DOHH2 (cell line): Measurements from ENCODE around the gene CHCHD4.

Source experiments
- H3F3A ChIP-seq: fragments of 200-600 bp; sonication (generic), shearing (Covaris generic); 2 replicates; pipeline ENCODE4 v1.6.0; 2016; ENCODE audit warnings: antibody characterized with exemption, mild to moderate bottlenecking; ENCODE audit not compliant: control insufficient read depth, insufficient read depth
- H3K27ac ChIP-seq: fragments of 200-600 bp; sonication (generic); 2 replicates; pipeline ENCODE4 v1.5.1; 2014; ENCODE audit warnings: low read depth, mild to moderate bottlenecking, low read length, moderate library complexity
- H3K27me3 ChIP-seq: fragments of 200-600 bp; sonication (generic); 2 replicates; pipeline ENCODE4 v1.6.1; 2014; ENCODE audit warnings: mild to moderate bottlenecking, low read length, mixed read lengths; ENCODE audit not compliant: control insufficient read depth
- H3K36me3 ChIP-seq: fragments of 200-600 bp; sonication (generic); 2 replicates; pipeline ENCODE4 v1.6.1; 2014; ENCODE audit warnings: mild to moderate bottlenecking, low read length, moderate library complexity, mixed read lengths; ENCODE audit not compliant: control insufficient read depth
- H3K4me1 ChIP-seq: fragments of 200-600 bp; sonication (generic); 2 replicates; pipeline ENCODE4 v1.6.1; 2014; ENCODE audit warnings: mild to moderate bottlenecking, low read length, mixed read lengths; ENCODE audit not compliant: control insufficient read depth
- H3K4me2 ChIP-seq: fragments of 200-600 bp; sonication (generic); 2 replicates; pipeline ENCODE4 v1.6.0; 2014; ENCODE audit warnings: mild to moderate bottlenecking, low read length, moderate library complexity
- H3K4me3 ChIP-seq: fragments of 200-600 bp; sonication (generic); 2 replicates; pipeline ENCODE4 v1.5.1; 2014; ENCODE audit warnings: mild to moderate bottlenecking, low read length, mixed read lengths
- H3K79me2 ChIP-seq: fragments of 200-600 bp; sonication (generic); 2 replicates; pipeline ENCODE4 v1.6.1; 2014; ENCODE audit warnings: mild to moderate bottlenecking, low read length, mixed read lengths; ENCODE audit not compliant: control insufficient read depth
- H3K9me2 ChIP-seq: fragments of 200-600 bp; sonication (generic); replicated peaks from 2 replicates; pipeline ENCODE4 v1.6.1; 2014; ENCODE audit warnings: mild to moderate bottlenecking, low read length, mixed read lengths; ENCODE audit not compliant: control insufficient read depth
- H3K9me3 ChIP-seq: fragments of 200-600 bp; sonication (generic); 2 replicates; pipeline ENCODE4 v1.6.1; 2014; ENCODE audit warnings: antibody characterized with exemption, low read length, mixed read lengths; ENCODE audit not compliant: control insufficient read depth, insufficient read depth
- H4K20me1 ChIP-seq: fragments of 200-600 bp; sonication (generic); 2 replicates; pipeline ENCODE4 v1.6.0; 2014; ENCODE audit warnings: low read depth, mild to moderate bottlenecking, antibody characterized with exemption, low read length, moderate library complexity; ENCODE audit not compliant: control insufficient read depth, insufficient read depth
- EZH2phosphoT487 ChIP-seq: fragments of 200-600 bp; sonication (generic); IDR thresholded peaks from 2 replicates; pipeline ENCODE4 v1.6.1; 2017; ENCODE audit warnings: borderline replicate concordance, mild to moderate bottlenecking, antibody characterized with exemption, low read length, moderate library complexity, mixed read lengths
- TF ChIP-seq, protein P1 (sequence below): fragments of 200-600 bp; sonication (generic); IDR thresholded peaks from one replicate; pipeline ENCODE4 v1.5.1; 2014; ENCODE audit warnings: antibody characterized with exemption, mild to moderate bottlenecking, low read depth, low read length; ENCODE audit not compliant: poor library complexity, severe bottlenecking

The CHCHD4 gene

DNA sequence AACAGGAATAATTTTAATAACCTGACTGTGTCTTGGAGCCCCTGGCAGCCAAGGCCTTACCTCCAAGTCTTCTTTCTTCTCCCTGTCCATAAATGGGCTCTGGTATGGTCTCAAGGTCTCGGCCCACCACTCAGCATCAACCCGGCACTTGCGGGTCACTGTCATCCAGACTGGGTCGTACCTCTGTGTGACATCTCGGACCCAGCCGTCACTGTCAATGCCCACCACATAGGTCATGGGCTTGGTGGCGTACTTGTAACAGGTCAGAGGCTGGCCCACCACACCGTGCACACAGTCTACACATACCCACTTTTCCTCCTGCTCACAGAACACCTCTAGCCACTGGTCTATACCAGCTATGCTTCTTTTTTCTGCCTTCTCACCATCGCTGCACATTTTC lies 33.3 kb upstream of the CHCHD4 start:
- H3K9me2 ChIP-seq = no peaks in the 10 kb centered on the region
- H3K36me3 ChIP-seq = peaks cover 87% of the 10 kb centered on the region

DNA sequence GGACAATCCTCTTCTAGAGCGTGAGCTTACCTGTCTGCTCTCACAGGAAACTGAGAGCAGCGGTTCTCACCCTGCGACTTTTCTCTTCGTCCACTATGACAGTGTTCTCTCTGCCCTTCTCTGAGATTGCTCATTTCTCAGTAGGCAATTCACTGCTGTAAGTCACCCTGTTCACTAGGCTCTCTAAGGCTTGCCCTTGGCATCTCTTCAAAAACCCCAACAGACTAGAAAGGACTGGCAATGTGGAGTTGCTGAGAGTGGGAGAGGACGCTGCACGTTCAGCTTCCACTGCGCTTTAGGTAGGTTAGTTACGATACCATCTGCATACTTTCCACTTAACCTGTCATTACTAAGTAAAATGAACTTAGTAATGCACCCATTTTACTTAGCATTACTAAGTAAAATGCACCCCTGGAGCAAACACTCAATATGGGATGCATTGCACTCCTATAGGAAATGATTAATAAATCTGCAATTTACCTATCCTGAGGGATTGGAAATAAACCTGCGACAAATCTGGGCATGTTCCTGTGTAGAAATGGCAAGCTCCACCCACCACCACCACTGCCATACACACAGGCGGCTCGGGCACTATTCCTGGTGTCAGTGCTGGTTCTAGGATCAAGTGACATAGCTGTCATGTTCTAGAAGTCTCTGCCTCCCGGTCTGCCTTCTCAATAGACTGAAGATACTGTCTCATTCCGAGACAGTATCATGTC lies 32.3 kb upstream of the CHCHD4 start:
- Histone ChIP-seq H3K4me2 (no peak overlapping the region), H3K79me2 (0 out of 2 replicates have a peak, but pooled peaks cover 2% of the 10 kb centered on the region)
- TF ChIP-seq EZH2phosphoT487 = no peak
- TF ChIP-seq, protein P1, sequence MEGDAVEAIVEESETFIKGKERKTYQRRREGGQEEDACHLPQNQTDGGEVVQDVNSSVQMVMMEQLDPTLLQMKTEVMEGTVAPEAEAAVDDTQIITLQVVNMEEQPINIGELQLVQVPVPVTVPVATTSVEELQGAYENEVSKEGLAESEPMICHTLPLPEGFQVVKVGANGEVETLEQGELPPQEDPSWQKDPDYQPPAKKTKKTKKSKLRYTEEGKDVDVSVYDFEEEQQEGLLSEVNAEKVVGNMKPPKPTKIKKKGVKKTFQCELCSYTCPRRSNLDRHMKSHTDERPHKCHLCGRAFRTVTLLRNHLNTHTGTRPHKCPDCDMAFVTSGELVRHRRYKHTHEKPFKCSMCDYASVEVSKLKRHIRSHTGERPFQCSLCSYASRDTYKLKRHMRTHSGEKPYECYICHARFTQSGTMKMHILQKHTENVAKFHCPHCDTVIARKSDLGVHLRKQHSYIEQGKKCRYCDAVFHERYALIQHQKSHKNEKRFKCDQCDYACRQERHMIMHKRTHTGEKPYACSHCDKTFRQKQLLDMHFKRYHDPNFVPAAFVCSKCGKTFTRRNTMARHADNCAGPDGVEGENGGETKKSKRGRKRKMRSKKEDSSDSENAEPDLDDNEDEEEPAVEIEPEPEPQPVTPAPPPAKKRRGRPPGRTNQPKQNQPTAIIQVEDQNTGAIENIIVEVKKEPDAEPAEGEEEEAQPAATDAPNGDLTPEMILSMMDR = no peak

More for the DNA sequence above, 33.3 kb upstream of the CHCHD4 start:
- H3K4me3 ChIP-seq = no peak overlapping the region
- TF ChIP-seq, protein P1 = no peak
- TF ChIP-seq EZH2phosphoT487 = no peak
- no peaks in the 10 kb centered on the region for H3K27me3 ChIP-seq
- H3K27ac ChIP-seq = no peak overlapping the region
- peaks cover 4% of the 10 kb centered on the region; the same call in 1 of the 2 replicates for H3K79me2 ChIP-seq
- H3F3A ChIP-seq = no peaks in the 10 kb centered on the region
- peaks cover 14% of the 10 kb centered on the region for H3K9me3 ChIP-seq
- no peak overlapping the region for H3K4me2 ChIP-seq
- no peaks in the 10 kb centered on the region for H4K20me1 ChIP-seq
- no peaks in the 10 kb centered on the region for H3K4me1 ChIP-seq

DNA sequence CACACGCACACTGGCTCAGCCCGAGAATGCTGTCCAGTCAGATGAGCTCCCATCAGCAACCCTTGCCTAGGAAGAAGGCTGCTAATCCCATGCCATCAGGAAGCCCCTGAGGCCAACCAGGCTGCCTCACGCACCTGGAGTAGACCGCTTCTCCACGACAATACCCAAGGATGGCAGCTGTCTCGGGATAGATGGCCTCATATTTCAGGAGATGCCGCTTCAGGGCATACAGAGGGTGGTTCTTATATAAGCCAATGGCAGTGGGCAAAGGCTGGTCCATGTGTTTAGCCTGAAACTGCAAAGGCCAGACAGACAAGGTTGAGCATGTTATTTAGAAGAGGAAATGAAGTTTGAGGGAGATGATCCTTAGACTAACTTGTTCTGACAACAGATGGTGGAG lies 31.5 kb upstream of the CHCHD4 start:
- H3K9me2 ChIP-seq = no peaks in the 10 kb centered on the region
- no peak for TF ChIP-seq EZH2phosphoT487
- TF ChIP-seq, protein P1 = no peak
- H3K79me2 ChIP-seq = 0 out of 2 replicates have a peak, but pooled peaks cover 2% of the 10 kb centered on the region
- no peak overlapping the region for H3K4me3 ChIP-seq
- no peak overlapping the region for H3K4me2 ChIP-seq
- peaks cover 84% of the 10 kb centered on the region for H3K36me3 ChIP-seq
- H3K4me1 ChIP-seq = no peaks in the 10 kb centered on the region
- no peak overlapping the region for H3K27ac ChIP-seq
- no peaks in the 10 kb centered on the region for H4K20me1 ChIP-seq
- H3F3A ChIP-seq = no peaks in the 10 kb centered on the region
- H3K27me3 ChIP-seq = no peaks in the 10 kb centered on the region
- H3K9me3 ChIP-seq = no peaks in the 10 kb centered on the region

More for the DNA sequence above, 32.3 kb upstream of the CHCHD4 start:
- no peak overlapping the region for H3K27ac ChIP-seq
- no peaks in the 10 kb centered on the region for H3K9me2 ChIP-seq
- no peak overlapping the region for H3K4me3 ChIP-seq
- no peaks in the 10 kb centered on the region for H3K27me3 ChIP-seq
- H3K4me1 ChIP-seq = no peaks in the 10 kb centered on the region
- H3K36me3 ChIP-seq = peaks cover 85% of the 10 kb centered on the region
- H4K20me1 ChIP-seq = no peaks in the 10 kb centered on the region
- H3K9me3 ChIP-seq = peaks cover 5% of the 10 kb centered on the region
- no peaks in the 10 kb centered on the region for H3F3A ChIP-seq
